ENCODE results near the gene SUGCT. TPM values are rescaled to one million over a fixed set of nuclear protein-coding genes. Genes with fewer than 3 reads are reported as not detected.

SUGCT gene
- total and polyA plus RNA-seq, 9 of the 15 experiments (the other 6 are each of a cell fraction or from before 2014, with no cell fraction given) = 0.58 to 2.5 (median 1.4) TPM

GRCh38 chr7:40638545-40639320 is 503.9 kb downstream of the SUGCT start:
- no peak for DNase-seq (ENCODE audit: extremely low read depth in 1 of 4, low spot score in 3 of 4)
- H3K4me1 ChIP-seq (replicated peaks in 1 of 2; ENCODE audit: control insufficient read depth in 2 of 2, insufficient read depth in 2 of 2, low read length in 2 of 2) = no peaks in the 10 kb centered on the region
- no peaks in the 10 kb centered on the region for H4K20me1 ChIP-seq (replicated peaks; ENCODE audit: control insufficient read depth, insufficient read depth, low read length)
- intact Hi-C loops (cut with micrococcal nuclease) (no loop called here), in situ Hi-C loops (cut with MboI) (no loop called here)
- ATAC-seq = no peak
- no peaks in the 10 kb centered on the region for H3K79me2 ChIP-seq (ENCODE audit: control insufficient read depth, insufficient read depth, low read length)
- 2% methylated on average over 7 of the region's 7 CpGs for WGBS (ENCODE audit: insufficient coverage, low coverage, missing lambda C conversion rate)
- H3K27me3 ChIP-seq (ENCODE audit: control insufficient read depth in 2 of 2, insufficient read depth in 2 of 2, low read length in 2 of 2) = no peaks in the 10 kb centered on the region
- H2AFZ ChIP-seq (ENCODE audit: low read depth, low read length) = no peak overlapping the region
- no TSS peak for BruUV-seq (replicated peaks)
- no peak overlapping the region for H3K9ac ChIP-seq (ENCODE audit: insufficient read depth in 1 of 2, low read depth in 2 of 2, low read length in 2 of 2)
- no peaks in the 10 kb centered on the region for H3K9me1 ChIP-seq (ENCODE audit: control insufficient read depth, insufficient read depth, low read length)
- H3K4me3 ChIP-seq = no peak overlapping the region
- CTCF ChIA-PET (ENCODE audit: low intra/inter-chr PET ratio) = no interaction called here
- no peak for FAIRE-seq
- POLR2A ChIA-PET = no interaction called here
- no peaks in the 10 kb centered on the region for H3K36me3 ChIP-seq (ENCODE audit: control insufficient read depth, insufficient read depth, low read length)
- no peaks in the 10 kb centered on the region for H3K9me3 ChIP-seq (replicated peaks; ENCODE audit: control insufficient read depth, insufficient read depth, low read depth, low read length)
- no peak overlapping the region for H3K27ac ChIP-seq (ENCODE audit: extremely low read depth, low read depth, low read length)
- no peak overlapping the region for H3K4me2 ChIP-seq (ENCODE audit: insufficient read depth, low read length)
- TF ChIP-seq SMAD2 (IDR thresholded peaks at IDR 0.05; ENCODE audit: low read depth, low read length) (no peak), RREB1 (CRISPR knock-in tag; IDR thresholded peaks at IDR 0.05) (no peak), ATF6 (CRISPR knock-in tag; IDR thresholded peaks at IDR 0.05) (no peak), ARHGAP35 (IDR thresholded peaks at IDR 0.05; ENCODE audit: partially characterized antibody) (no peak), CBX5 (IDR thresholded peaks at IDR 0.05; ENCODE audit: borderline replicate concordance, low read depth) (no peak), LEF1 (IDR thresholded peaks at IDR 0.05) (no peak), ZNF239 (CRISPR knock-in tag; IDR thresholded peaks at IDR 0.05) (no peak), ZEB2 (IDR thresholded peaks at IDR 0.05) (no peak), PHTF2 (CRISPR knock-in tag; IDR thresholded peaks at IDR 0.05) (no peak), MAFK (IDR thresholded peaks at IDR 0.05; ENCODE audit: low read length) (peak; percentile 33; the same call in 1 of the 2 replicates), ZNF316 (IDR thresholded peaks at IDR 0.05) (peak; percentile 50), ZNF449 (CRISPR knock-in tag; IDR thresholded peaks at IDR 0.05) (no peak), C11orf30 (IDR thresholded peaks at IDR 0.05; ENCODE audit: low read depth) (peak; percentile 19; the same call in 1 of the 2 replicates)

Data from K562 (cell line).